ENCODE measurements around the gene BMP10. TPM values are rescaled to one million over a fixed set of nuclear protein-coding genes. Genes with fewer than 3 reads are reported as not detected.

Gene BMP10
- total RNA-seq, 1 experiment from 2014 or later = not detected

DNA sequence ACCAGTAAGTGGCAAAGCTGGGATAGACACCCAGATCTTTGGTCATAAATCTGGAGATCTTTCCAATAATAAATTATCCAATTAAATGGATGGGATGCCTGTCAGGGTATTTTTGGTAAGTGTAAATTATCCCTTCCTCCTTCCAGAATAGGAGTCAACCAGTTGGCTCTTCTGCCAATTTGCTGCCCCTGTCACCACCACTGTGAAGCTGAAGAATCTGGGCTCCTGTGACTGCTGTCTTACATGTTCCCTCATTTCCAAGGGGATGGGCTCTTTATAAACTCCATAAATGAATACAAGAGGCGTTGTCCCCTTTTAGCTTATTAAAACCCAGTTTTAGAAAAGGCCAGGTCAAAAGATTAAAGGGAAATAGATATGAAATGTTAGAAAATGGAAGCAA is 17.8 kb upstream of the BMP10 start:
- ATAC-seq = no peak
- no peaks in the 10 kb centered on the region for H3K4me1 ChIP-seq (ENCODE audit: control insufficient read depth in 1 of 2, insufficient read depth in 2 of 2, low read length in 2 of 2)
- CTCF ChIA-PET = no interaction called here

DNA sequence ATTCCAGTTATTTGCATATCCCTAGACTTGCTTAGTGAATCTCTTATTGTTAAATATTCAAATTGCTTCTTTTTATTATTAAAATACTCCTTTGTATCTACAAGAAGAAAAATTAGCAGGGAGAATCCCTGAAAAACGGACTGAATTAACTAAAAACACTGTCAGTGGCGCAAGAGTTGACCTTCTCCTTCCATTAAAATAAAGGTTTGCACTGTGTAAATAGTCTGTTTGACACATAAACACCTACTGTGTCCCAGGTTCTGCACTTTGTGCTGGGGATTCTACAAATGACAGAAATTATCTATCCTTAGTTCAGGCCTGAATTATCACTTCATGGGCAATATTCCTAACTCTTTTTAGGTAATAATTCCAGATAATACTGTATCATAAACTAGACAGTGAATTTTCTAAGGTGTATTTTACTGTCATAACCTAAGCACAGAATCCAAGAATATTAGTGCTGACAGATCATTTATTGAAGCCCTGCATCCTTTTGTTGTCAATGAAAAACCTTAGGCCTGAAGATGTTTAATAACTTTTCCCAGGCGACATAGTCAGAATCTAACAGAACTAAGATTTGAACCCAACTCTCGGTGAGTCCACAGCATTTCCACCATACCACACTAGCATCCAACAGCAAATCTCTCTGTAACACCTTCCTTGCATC is 17.0 kb upstream of the BMP10 start:
- TF ChIP-seq POLR2A (IDR thresholded peaks at IDR 0.05; ENCODE audit: borderline replicate concordance, extremely low read depth, insufficient read depth, insufficient read length) (no peak), EZH2 (IDR thresholded peaks at IDR 0.05) (no peak), SRF (IDR thresholded peaks at IDR 0.05; ENCODE audit: low read depth) (no peak), SP1 (IDR thresholded peaks at IDR 0.05; ENCODE audit: low read depth) (no peak), RAD21 (IDR thresholded peaks at IDR 0.05; ENCODE audit: low read depth) (no peak), ELF1 (IDR thresholded peaks at IDR 0.05; ENCODE audit: borderline replicate concordance, low read depth) (no peak), FOSL1 (IDR thresholded peaks at IDR 0.05; ENCODE audit: low read depth) (no peak), ZNF274 (IDR thresholded peaks at IDR 0.05; ENCODE audit: low read depth, low read length) (no peak)
- TF ChIP-seq, protein P1, sequence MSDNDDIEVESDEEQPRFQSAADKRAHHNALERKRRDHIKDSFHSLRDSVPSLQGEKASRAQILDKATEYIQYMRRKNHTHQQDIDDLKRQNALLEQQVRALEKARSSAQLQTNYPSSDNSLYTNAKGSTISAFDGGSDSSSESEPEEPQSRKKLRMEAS (IDR thresholded peaks at IDR 0.05) = no peak
- TF ChIP-seq, protein P2, sequence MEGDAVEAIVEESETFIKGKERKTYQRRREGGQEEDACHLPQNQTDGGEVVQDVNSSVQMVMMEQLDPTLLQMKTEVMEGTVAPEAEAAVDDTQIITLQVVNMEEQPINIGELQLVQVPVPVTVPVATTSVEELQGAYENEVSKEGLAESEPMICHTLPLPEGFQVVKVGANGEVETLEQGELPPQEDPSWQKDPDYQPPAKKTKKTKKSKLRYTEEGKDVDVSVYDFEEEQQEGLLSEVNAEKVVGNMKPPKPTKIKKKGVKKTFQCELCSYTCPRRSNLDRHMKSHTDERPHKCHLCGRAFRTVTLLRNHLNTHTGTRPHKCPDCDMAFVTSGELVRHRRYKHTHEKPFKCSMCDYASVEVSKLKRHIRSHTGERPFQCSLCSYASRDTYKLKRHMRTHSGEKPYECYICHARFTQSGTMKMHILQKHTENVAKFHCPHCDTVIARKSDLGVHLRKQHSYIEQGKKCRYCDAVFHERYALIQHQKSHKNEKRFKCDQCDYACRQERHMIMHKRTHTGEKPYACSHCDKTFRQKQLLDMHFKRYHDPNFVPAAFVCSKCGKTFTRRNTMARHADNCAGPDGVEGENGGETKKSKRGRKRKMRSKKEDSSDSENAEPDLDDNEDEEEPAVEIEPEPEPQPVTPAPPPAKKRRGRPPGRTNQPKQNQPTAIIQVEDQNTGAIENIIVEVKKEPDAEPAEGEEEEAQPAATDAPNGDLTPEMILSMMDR (IDR thresholded peaks at IDR 0.05 in 2 of 3, conservative IDR thresholded peaks at IDR 0.05 in 1 of 3; ENCODE audit: borderline replicate concordance in 1 of 3, insufficient read depth in 1 of 3, low read depth in 2 of 3, low read length in 2 of 3) = no peak
- TF ChIP-seq, protein P3, sequence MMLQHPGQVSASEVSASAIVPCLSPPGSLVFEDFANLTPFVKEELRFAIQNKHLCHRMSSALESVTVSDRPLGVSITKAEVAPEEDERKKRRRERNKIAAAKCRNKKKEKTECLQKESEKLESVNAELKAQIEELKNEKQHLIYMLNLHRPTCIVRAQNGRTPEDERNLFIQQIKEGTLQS (IDR thresholded peaks at IDR 0.05) = no peak
- BruUV-seq (replicated peaks) = no TSS peak
- intact Hi-C loops (cut with micrococcal nuclease) = no loop called here
- Histone ChIP-seq H3K9ac (ENCODE audit: low read length) (no peak overlapping the region), H3K27ac (ENCODE audit: low read depth, low read length) (no peak overlapping the region), H3K27me3 (ENCODE audit: insufficient read depth, low read length) (no peaks in the 10 kb centered on the region), H3K36me3 (ENCODE audit: control insufficient read depth in 1 of 2, insufficient read depth in 2 of 2, low read length in 2 of 2) (no peaks in the 10 kb centered on the region), H3K9me2 (ENCODE audit: insufficient read depth) (no peaks in the 10 kb centered on the region), H3K4me3 (replicated peaks in 1 of 2; ENCODE audit: low read depth in 1 of 2, low read length in 2 of 2) (no peak overlapping the region), H3K79me2 (ENCODE audit: insufficient read depth, low read length) (no peaks in the 10 kb centered on the region), H2AFZ (ENCODE audit: low read depth, low read length, poor library complexity, severe bottlenecking) (no peak overlapping the region), H3K4me2 (ENCODE audit: low read length) (no peak overlapping the region), H3K9me3 (ENCODE audit: control insufficient read depth in 1 of 2, insufficient read depth in 1 of 2, low read depth in 1 of 2, low read length in 2 of 2) (no peaks in the 10 kb centered on the region), H4K20me1 (ENCODE audit: insufficient read depth) (no peaks in the 10 kb centered on the region), H3K4me1 (ENCODE audit: control insufficient read depth in 1 of 2, insufficient read depth in 2 of 2, low read length in 2 of 2) (no peaks in the 10 kb centered on the region)
- ATAC-seq (no peak), DNase-seq (ENCODE audit: low read depth, low spot score) (no peak)
- ChIA-PET RAD21 (ENCODE audit: low non-redundant PET in 1 of 2, low total read pairs in 2 of 2, uncharacterized antibody in 2 of 2, unreplicated experiment in 2 of 2) (no interaction called here), CTCF (no interaction called here), POLR2A (no interaction called here)

More for the DNA sequence above, 17.8 kb upstream of the BMP10 start:
- Histone ChIP-seq H3K4me2 (ENCODE audit: low read length) (no peak overlapping the region), H3K36me3 (ENCODE audit: control insufficient read depth in 1 of 2, insufficient read depth in 2 of 2, low read length in 2 of 2) (no peaks in the 10 kb centered on the region), H3K9me2 (ENCODE audit: insufficient read depth) (no peaks in the 10 kb centered on the region), H3K79me2 (ENCODE audit: insufficient read depth, low read length) (no peaks in the 10 kb centered on the region), H2AFZ (ENCODE audit: low read depth, low read length, poor library complexity, severe bottlenecking) (no peak overlapping the region), H3K9ac (ENCODE audit: low read length) (no peak overlapping the region), H3K27me3 (ENCODE audit: insufficient read depth, low read length) (no peaks in the 10 kb centered on the region), H3K9me3 (ENCODE audit: control insufficient read depth in 1 of 2, insufficient read depth in 1 of 2, low read depth in 1 of 2, low read length in 2 of 2) (no peaks in the 10 kb centered on the region), H3K27ac (ENCODE audit: low read depth, low read length) (no peak overlapping the region), H4K20me1 (ENCODE audit: insufficient read depth) (no peaks in the 10 kb centered on the region), H3K4me3 (replicated peaks in 1 of 2; ENCODE audit: low read depth in 1 of 2, low read length in 2 of 2) (no peak overlapping the region)
- ChIA-PET RAD21 (ENCODE audit: low non-redundant PET in 1 of 2, low total read pairs in 2 of 2, uncharacterized antibody in 2 of 2, unreplicated experiment in 2 of 2) (no interaction called here), POLR2A (no interaction called here)
- BruUV-seq (replicated peaks) = no TSS peak
- intact Hi-C loops (cut with micrococcal nuclease) = no loop called here
- no peak for TF ChIP-seq EZH2phosphoT487 (IDR thresholded peaks at IDR 0.05; ENCODE audit: borderline replicate concordance)
- no peak for DNase-seq (ENCODE audit: low read depth, low spot score)
